ENCODE results near the gene F8.

DNA sequence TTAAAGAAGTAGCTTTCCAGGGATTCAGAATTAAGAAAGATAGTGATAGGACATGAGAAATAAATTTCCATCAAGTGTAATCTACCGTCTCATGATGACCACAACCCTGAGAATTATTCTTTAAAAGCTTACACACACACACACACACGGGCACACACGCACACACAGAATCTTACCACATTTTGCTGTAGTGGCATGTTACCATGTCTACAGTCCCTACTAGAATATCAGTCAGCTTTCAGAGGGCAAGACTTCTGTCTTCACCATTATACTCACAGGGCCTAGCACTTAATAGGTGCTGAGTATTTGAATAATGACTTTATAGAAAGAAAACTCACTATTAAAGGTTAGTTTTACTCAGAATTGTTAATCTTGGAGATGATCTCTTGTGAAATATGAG is 33.0 kb upstream of the F8 start:
- TF ChIP-seq, protein P1, sequence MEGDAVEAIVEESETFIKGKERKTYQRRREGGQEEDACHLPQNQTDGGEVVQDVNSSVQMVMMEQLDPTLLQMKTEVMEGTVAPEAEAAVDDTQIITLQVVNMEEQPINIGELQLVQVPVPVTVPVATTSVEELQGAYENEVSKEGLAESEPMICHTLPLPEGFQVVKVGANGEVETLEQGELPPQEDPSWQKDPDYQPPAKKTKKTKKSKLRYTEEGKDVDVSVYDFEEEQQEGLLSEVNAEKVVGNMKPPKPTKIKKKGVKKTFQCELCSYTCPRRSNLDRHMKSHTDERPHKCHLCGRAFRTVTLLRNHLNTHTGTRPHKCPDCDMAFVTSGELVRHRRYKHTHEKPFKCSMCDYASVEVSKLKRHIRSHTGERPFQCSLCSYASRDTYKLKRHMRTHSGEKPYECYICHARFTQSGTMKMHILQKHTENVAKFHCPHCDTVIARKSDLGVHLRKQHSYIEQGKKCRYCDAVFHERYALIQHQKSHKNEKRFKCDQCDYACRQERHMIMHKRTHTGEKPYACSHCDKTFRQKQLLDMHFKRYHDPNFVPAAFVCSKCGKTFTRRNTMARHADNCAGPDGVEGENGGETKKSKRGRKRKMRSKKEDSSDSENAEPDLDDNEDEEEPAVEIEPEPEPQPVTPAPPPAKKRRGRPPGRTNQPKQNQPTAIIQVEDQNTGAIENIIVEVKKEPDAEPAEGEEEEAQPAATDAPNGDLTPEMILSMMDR (conservative IDR thresholded peaks at IDR 0.05): no peak
- no peak for TF ChIP-seq EZH2 (IDR thresholded peaks at IDR 0.05; ENCODE audit: low read depth)
